Mesendoderm (in vitro differentiated cells): Measurements from ENCODE around the gene EIF3M.

Experiments
- DNase-seq: peaks from one replicate; pipeline ENCODE4 v3.0.0; 2013
- H2AK5ac ChIP-seq: 2 replicates; pipeline ENCODE4 v1.6.1; 2013; ENCODE audit warnings: low read length, inconsistent platforms
- H2BK120ac ChIP-seq: 2 replicates; pipeline ENCODE4 v1.6.1; 2013; ENCODE audit warnings: low read depth, mild to moderate bottlenecking, low read length, moderate library complexity, mixed read lengths
- H2BK15ac ChIP-seq: replicated peaks from 2 replicates; pipeline ENCODE4 v1.6.1; 2013; ENCODE audit warnings: low read depth, mild to moderate bottlenecking, moderate library complexity
- H2BK5ac ChIP-seq: 2 replicates; pipeline ENCODE4 v1.6.1; 2013; ENCODE audit warnings: low read length, inconsistent platforms
- H3K18ac ChIP-seq: 2 replicates; pipeline ENCODE4 v1.6.1; 2013; ENCODE audit warnings: mild to moderate bottlenecking, low read length, mixed read lengths
- H3K23ac ChIP-seq: one replicate; pipeline ENCODE4 v1.6.1; 2013; ENCODE audit warnings: low read length
- H3K27ac ChIP-seq: 2 replicates; pipeline ENCODE4 v1.5.1; 2013; ENCODE audit warnings: low read depth, mild to moderate bottlenecking, inconsistent platforms, low read length, moderate library complexity
- H3K27me3 ChIP-seq: 2 replicates; pipeline ENCODE4 v1.6.1; 2013; ENCODE audit warnings: low read length, control low read depth, mild to moderate bottlenecking, inconsistent platforms; ENCODE audit not compliant: insufficient read depth, poor library complexity
- H3K36me3 ChIP-seq: 2 replicates; pipeline ENCODE4 v1.6.1; 2013; ENCODE audit warnings: low read length, inconsistent platforms; ENCODE audit not compliant: control insufficient read depth, insufficient read depth
- H3K4ac ChIP-seq: one replicate; pipeline ENCODE4 v1.6.1; 2013; ENCODE audit warnings: low read depth, mild to moderate bottlenecking, low read length, moderate library complexity
- H3K4me1 ChIP-seq: 2 replicates; pipeline ENCODE4 v1.6.1; 2013; ENCODE audit warnings: low read depth, low read length, inconsistent platforms; ENCODE audit not compliant: control insufficient read depth
- H3K4me2 ChIP-seq: 2 replicates; pipeline ENCODE4 v1.6.1; 2013; ENCODE audit warnings: low read length
- H3K4me3 ChIP-seq: 2 replicates; pipeline ENCODE4 v1.5.1; 2013; ENCODE audit warnings: mild to moderate bottlenecking, low read length
- H3K56ac ChIP-seq: one replicate; pipeline ENCODE4 v1.6.1; 2013; ENCODE audit warnings: low read length
- H3K79me1 ChIP-seq: 2 replicates; pipeline ENCODE4 v1.6.1; 2013; ENCODE audit warnings: low read length, inconsistent platforms
- H3K79me2 ChIP-seq: 2 replicates; pipeline ENCODE4 v1.6.1; 2013; ENCODE audit warnings: mild to moderate bottlenecking, low read length; ENCODE audit not compliant: control insufficient read depth, insufficient read depth
- H3K9ac ChIP-seq: 2 replicates; pipeline ENCODE4 v1.6.1; 2013; ENCODE audit warnings: low read length, inconsistent platforms
- H4K5ac ChIP-seq: one replicate; pipeline ENCODE4 v1.6.1; 2013; ENCODE audit warnings: low read length
- H4K8ac ChIP-seq: one replicate; pipeline ENCODE4 v1.6.1; 2013; ENCODE audit warnings: low read depth, mild to moderate bottlenecking, control low read depth, low read length, moderate library complexity
- WGBS: extraction: QIAGEN DNeasy Blood & Tissue Kit; methylation state at CpG from one replicate; pipeline ENCODE4 v1.1.7; 2013; ENCODE audit warnings: low lambda C conversion rate, missing lambda C conversion rate; ENCODE audit not compliant: insufficient coverage; ENCODE audit errors: extremely low coverage; 5-methylcytosine and 5-hydroxymethylcytosine counted together

Gene EIF3M

GRCh38 chr11:32613500-32614151, 30.0 kb downstream of the EIF3M start:
- no CpG with 5 or more reads among the region's 4 CpGs for WGBS
- Histone ChIP-seq H3K36me3 (no peaks in the 10 kb centered on the region), H2AK5ac (no peak overlapping the region), H3K4ac (no peak overlapping the region), H3K4me1 (no peaks in the 10 kb centered on the region), H3K9ac (no peak overlapping the region), H3K79me2 (no peaks in the 10 kb centered on the region), H3K56ac (no peak overlapping the region), H3K23ac (no peak overlapping the region), H3K4me3 (no peak overlapping the region), H3K18ac (no peak overlapping the region), H3K4me2 (no peak overlapping the region), H3K79me1 (no peaks in the 10 kb centered on the region), H4K8ac (no peak overlapping the region), H4K5ac (no peak overlapping the region), H3K27me3 (no peaks in the 10 kb centered on the region), H2BK120ac (no peak overlapping the region), H3K27ac (no peak overlapping the region), H2BK15ac (no peak overlapping the region), H2BK5ac (no peak overlapping the region)
- DNase-seq, result no peak

- Histone ChIP-seq H2BK5ac (no peak overlapping the region), H3K36me3 (no peaks in the 10 kb centered on the region), H3K27me3 (no peaks in the 10 kb centered on the region), H3K4me2 (no peak overlapping the region), H3K27ac (no peak overlapping the region), H2AK5ac (no peak overlapping the region), H2BK15ac (no peak overlapping the region), H4K5ac (no peak overlapping the region), H3K4ac (no peak overlapping the region), H3K4me3 (no peak overlapping the region), H3K56ac (no peak overlapping the region), H3K18ac (no peak overlapping the region), H3K9ac (no peak overlapping the region), H4K8ac (no peak overlapping the region), H3K23ac (no peak overlapping the region), H3K79me1 (no peaks in the 10 kb centered on the region), H2BK120ac (no peak overlapping the region), H3K79me2 (no peaks in the 10 kb centered on the region), H3K4me1 (no peaks in the 10 kb centered on the region)
- no peak for DNase-seq
These were observed 31.8 kb downstream of the EIF3M start for GRCh38 chr11:32615422-32615821.

- Histone ChIP-seq H3K4me3 (no peak overlapping the region), H3K23ac (no peak overlapping the region), H4K5ac (no peak overlapping the region), H3K9ac (no peak overlapping the region), H2AK5ac (no peak overlapping the region), H3K27ac (no peak overlapping the region), H2BK15ac (no peak overlapping the region), H3K4me1 (no peaks in the 10 kb centered on the region), H3K36me3 (no peaks in the 10 kb centered on the region), H3K4me2 (no peak overlapping the region), H4K8ac (no peak overlapping the region), H3K18ac (no peak overlapping the region), H3K27me3 (no peaks in the 10 kb centered on the region), H3K4ac (no peak overlapping the region), H3K79me2 (no peaks in the 10 kb centered on the region), H2BK5ac (no peak overlapping the region), H3K56ac (no peak overlapping the region), H2BK120ac (no peak overlapping the region), H3K79me1 (no peaks in the 10 kb centered on the region)
- WGBS, result no CpG with 5 or more reads among the region's 4 CpGs
- DNase-seq, result no peak
These were observed 33.3 kb downstream of the EIF3M start for GRCh38 chr11:32616903-32617302.

GRCh38 chr11:32630844-32631243, 47.2 kb downstream of the EIF3M start:
- no peaks in the 10 kb centered on the region for H3K4me1 ChIP-seq
- no peak for DNase-seq
- no peak overlapping the region for H3K27ac ChIP-seq
- H3K4me3 ChIP-seq, result no peak overlapping the region
- no peak overlapping the region for H3K9ac ChIP-seq
- no peak overlapping the region for H3K23ac ChIP-seq
- H3K56ac ChIP-seq, result no peak overlapping the region
- H3K36me3 ChIP-seq, result no peaks in the 10 kb centered on the region
- H2BK15ac ChIP-seq, result no peak overlapping the region
- H3K18ac ChIP-seq, result no peak overlapping the region
- H3K79me1 ChIP-seq, result no peaks in the 10 kb centered on the region
- no peak overlapping the region for H2BK5ac ChIP-seq
- H4K8ac ChIP-seq, result no peak overlapping the region
- H3K79me2 ChIP-seq, result no peaks in the 10 kb centered on the region
- H2AK5ac ChIP-seq, result no peak overlapping the region
- H4K5ac ChIP-seq, result no peak overlapping the region
- no peak overlapping the region for H3K4ac ChIP-seq
- H3K4me2 ChIP-seq, result no peak overlapping the region
- H2BK120ac ChIP-seq, result no peak overlapping the region
- H3K27me3 ChIP-seq, result no peaks in the 10 kb centered on the region

GRCh38 chr11:32635819-32636218, 52.2 kb downstream of the EIF3M start:
- Histone ChIP-seq H2BK5ac (no peak overlapping the region), H2BK120ac (no peak overlapping the region), H3K18ac (no peak overlapping the region), H3K4me1 (no peaks in the 10 kb centered on the region), H2AK5ac (no peak overlapping the region), H3K23ac (no peak overlapping the region), H3K79me1 (no peaks in the 10 kb centered on the region), H3K56ac (no peak overlapping the region), H3K36me3 (no peaks in the 10 kb centered on the region), H3K4me2 (no peak overlapping the region), H3K79me2 (no peaks in the 10 kb centered on the region), H3K27ac (no peak overlapping the region), H4K8ac (no peak overlapping the region), H2BK15ac (no peak overlapping the region), H4K5ac (no peak overlapping the region), H3K4me3 (no peak overlapping the region), H3K4ac (no peak overlapping the region), H3K9ac (no peak overlapping the region), H3K27me3 (no peaks in the 10 kb centered on the region)
- DNase-seq, result no peak
- no CpG with 5 or more reads among the region's 2 CpGs for WGBS

GRCh38 chr11:32641361-32641760, 57.7 kb downstream of the EIF3M start:
- H3K56ac ChIP-seq, result no peak overlapping the region
- no peak overlapping the region for H3K18ac ChIP-seq
- H2BK5ac ChIP-seq, result no peak overlapping the region
- H3K27me3 ChIP-seq, result no peaks in the 10 kb centered on the region
- H3K4me2 ChIP-seq, result no peak overlapping the region
- no peaks in the 10 kb centered on the region for H3K79me2 ChIP-seq
- H3K4me3 ChIP-seq, result no peak overlapping the region
- no peak overlapping the region for H4K5ac ChIP-seq
- no peak for DNase-seq
- H3K9ac ChIP-seq, result no peak overlapping the region
- no peak overlapping the region for H2AK5ac ChIP-seq
- no peak overlapping the region for H4K8ac ChIP-seq
- H2BK15ac ChIP-seq, result no peak overlapping the region
- H3K79me1 ChIP-seq, result no peaks in the 10 kb centered on the region
- no peak overlapping the region for H2BK120ac ChIP-seq
- no peak overlapping the region for H3K4ac ChIP-seq
- H3K27ac ChIP-seq, result no peak overlapping the region
- no peak overlapping the region for H3K23ac ChIP-seq
- no peaks in the 10 kb centered on the region for H3K4me1 ChIP-seq
- H3K36me3 ChIP-seq, result no peaks in the 10 kb centered on the region
